GM18498 (cell line): Measurements from ENCODE around the gene IQSEC1.
A peak's percentile ranks its signal among the peaks of the same experiment; 100 is the strongest.

ENCODE experiments used
- ATAC-seq: cut with Tn5 transposase; IDR thresholded peaks from one replicate; pipeline ENCODE4 v1.9.1; 2021; ENCODE audit warnings: mild to moderate bottlenecking, moderate library complexity; ENCODE audit not compliant: unreplicated experiment

The IQSEC1 gene

GRCh38 chr3:13085846-13086179 lies 12.6 kb upstream of the IQSEC1 start:
- no peak for ATAC-seq

GRCh38 chr3:13085081-13085845 lies 12.0 kb upstream of the IQSEC1 start:
- ATAC-seq = no peak

GRCh38 chr3:13083898-13084297 lies 10.7 kb upstream of the IQSEC1 start:
- ATAC-seq = no peak

- no peak for ATAC-seq
Measured at GRCh38 chr3:13083254-13083653, 10.0 kb upstream of the IQSEC1 start.

- no peak for ATAC-seq
Measured at GRCh38 chr3:13082677-13083076, 9.4 kb upstream of the IQSEC1 start.

- ATAC-seq = no peak
Measured at GRCh38 chr3:13081603-13082360, 8.6 kb upstream of the IQSEC1 start.

- no peak for ATAC-seq
Measured at GRCh38 chr3:13080591-13080990, 7.4 kb upstream of the IQSEC1 start.

GRCh38 chr3:13080026-13080425 lies 6.8 kb upstream of the IQSEC1 start:
- ATAC-seq = no peak

GRCh38 chr3:13079510-13079909 lies 6.3 kb upstream of the IQSEC1 start:
- ATAC-seq = no peak

- ATAC-seq = no peak
Measured at GRCh38 chr3:13079051-13079450, 5.8 kb upstream of the IQSEC1 start.

GRCh38 chr3:13078163-13078905 lies 5.1 kb upstream of the IQSEC1 start:
- no peak for ATAC-seq

GRCh38 chr3:13077431-13078162 lies 4.4 kb upstream of the IQSEC1 start:
- no peak for ATAC-seq

GRCh38 chr3:13075986-13076654 lies 2.9 kb upstream of the IQSEC1 start:
- ATAC-seq = no peak

- ATAC-seq = no peak
Measured at GRCh38 chr3:13075318-13075717, 2.1 kb upstream of the IQSEC1 start.

- ATAC-seq = no peak
Measured at GRCh38 chr3:13074006-13074375, 762 bp upstream of the IQSEC1 start.

- peak; percentile 27 for ATAC-seq
Measured at GRCh38 chr3:13072600-13073325, 466 bp downstream of the IQSEC1 start.

GRCh38 chr3:13072239-13072599 lies 1.0 kb downstream of the IQSEC1 start:
- ATAC-seq = peak; percentile 61

- ATAC-seq = no peak
Measured at GRCh38 chr3:13071695-13072094, 1.5 kb downstream of the IQSEC1 start.

- no peak for ATAC-seq
Measured at GRCh38 chr3:13070391-13071070, 2.7 kb downstream of the IQSEC1 start.
